Activated T-cell treated with anti-CD3 and anti-CD28 coated beads, Interleukin-2, amount 50 U/mL, for 4 hours (primary cell): ENCODE results near the gene BRIX1. TPM values are rescaled to one million over a fixed set of nuclear protein-coding genes. Genes with fewer than 3 reads are reported as not detected.

ENCODE experiments used
- ATAC-seq, 2 donors: fragments of 200-7000 bp; cut with Tn5 transposase; one replicate each; pipeline ENCODE4 v1.10.0; 2021
- DNase-seq: peaks from one replicate; pipeline ENCODE4 v3.0.0-alpha.2; 2020
- H3K27me3 Mint-ChIP-seq: one replicate; pipeline ENCODE4 v1.8.0; 2021; ENCODE audit warnings: low read depth, mixed read lengths
- H3K36me3 Mint-ChIP-seq: one replicate; pipeline ENCODE4 v1.8.0; 2022; ENCODE audit warnings: mixed read lengths; ENCODE audit not compliant: insufficient read depth
- H3K4me1 Mint-ChIP-seq: one replicate; pipeline ENCODE4 v1.8.0; 2021; ENCODE audit warnings: low read depth, mixed read lengths
- H3K4me3 Mint-ChIP-seq: one replicate; pipeline ENCODE4 v1.8.0; 2021; ENCODE audit warnings: mild to moderate bottlenecking, moderate library complexity, mixed read lengths
- H3K9me3 Mint-ChIP-seq: one replicate; pipeline ENCODE4 v1.8.0; 2021; ENCODE audit warnings: mixed read lengths
- total RNA-seq, 3 donors: library from RNA; stranded (reverse); gene quantifications; one replicate each; pipeline ENCODE4 v1.2.1, GENCODE V29; 2021

The BRIX1 gene, protein sequence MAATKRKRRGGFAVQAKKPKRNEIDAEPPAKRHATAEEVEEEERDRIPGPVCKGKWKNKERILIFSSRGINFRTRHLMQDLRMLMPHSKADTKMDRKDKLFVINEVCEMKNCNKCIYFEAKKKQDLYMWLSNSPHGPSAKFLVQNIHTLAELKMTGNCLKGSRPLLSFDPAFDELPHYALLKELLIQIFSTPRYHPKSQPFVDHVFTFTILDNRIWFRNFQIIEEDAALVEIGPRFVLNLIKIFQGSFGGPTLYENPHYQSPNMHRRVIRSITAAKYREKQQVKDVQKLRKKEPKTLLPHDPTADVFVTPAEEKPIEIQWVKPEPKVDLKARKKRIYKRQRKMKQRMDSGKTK
- 100 to 1,000 TPM; 134 to 152 (median 138) TPM for total RNA-seq

- H3K36me3 Mint-ChIP-seq = peaks cover 35% of the 10 kb centered on the region
- ATAC-seq = peak; percentile 98 to 99
- peak; percentile 89 for DNase-seq
- H3K27me3 Mint-ChIP-seq = no peaks in the 10 kb centered on the region
- no peaks in the 10 kb centered on the region for H3K9me3 Mint-ChIP-seq
- peaks cover 30% of the 10 kb centered on the region for H3K4me1 Mint-ChIP-seq
- no peak within 1 kb of the TSS for H3K4me3 Mint-ChIP-seq
These were observed at the start of gene BRIX1, which contains the start of gene RAD1 for GRCh38 chr5:34915139-34915855. TSS of gene BRIX1 (plus strand) at chr5:34915711. CDS start at chr5:34915739, 28 bp downstream. TSS of gene RAD1 (minus strand) at chr5:34915504. CDS start at chr5:34914892, 612 bp downstream.

DNA sequence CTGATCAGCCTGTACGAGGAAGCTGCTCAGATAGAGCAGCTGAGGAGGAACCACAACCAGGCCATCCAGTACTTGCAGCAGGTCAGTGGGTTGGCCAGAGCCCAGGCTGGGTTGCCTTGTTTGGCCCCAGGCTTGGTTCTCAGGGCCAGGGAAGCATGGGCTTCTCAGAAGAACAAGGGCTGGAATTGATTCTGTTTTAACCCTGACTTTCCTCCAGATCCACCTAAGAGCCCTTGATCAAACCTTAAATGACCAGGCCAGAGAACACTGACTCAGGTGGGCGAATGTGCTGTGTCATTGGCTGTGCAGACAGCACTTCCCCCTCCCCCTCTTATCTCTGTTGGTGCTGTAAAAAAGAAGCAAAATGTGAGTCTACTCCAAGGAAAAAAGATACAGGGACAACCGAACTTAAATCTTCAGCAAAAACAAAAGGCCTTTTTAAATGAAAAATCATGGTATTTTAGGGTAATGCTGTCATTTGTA is 48.5 kb upstream of the BRIX1 start:
- DNase-seq (no peak), ATAC-seq (no peak)
- no peaks in the 10 kb centered on the region for H3K36me3 Mint-ChIP-seq

DNA sequence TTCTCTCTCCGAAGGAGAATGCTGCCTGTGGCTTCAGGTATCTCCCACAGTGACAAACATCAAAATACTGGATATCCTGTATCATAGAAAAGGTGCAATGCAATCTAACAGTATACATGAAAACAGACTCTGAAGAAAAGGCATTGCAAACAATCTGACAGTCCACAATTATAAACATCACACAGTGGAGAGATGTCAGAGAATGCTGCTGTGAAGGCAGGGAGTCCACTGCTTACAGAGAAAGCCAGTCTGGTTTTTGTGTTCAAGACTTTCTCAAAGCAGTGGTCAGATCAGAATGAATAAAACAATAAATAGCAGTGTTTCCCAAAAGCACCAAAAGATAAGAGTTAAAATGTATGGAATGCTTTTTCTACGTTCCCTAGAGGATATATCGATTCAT is 47.9 kb upstream of the BRIX1 start:
- Mint-ChIP-seq H3K4me3 (no peak overlapping the region), H3K36me3 (no peaks in the 10 kb centered on the region), H3K9me3 (no peaks in the 10 kb centered on the region), H3K4me1 (no peaks in the 10 kb centered on the region), H3K27me3 (no peaks in the 10 kb centered on the region)
- ATAC-seq (no peak), DNase-seq (no peak)

More for the DNA sequence above, 48.5 kb upstream of the BRIX1 start:
- H3K4me3 Mint-ChIP-seq = no peak overlapping the region
- no peaks in the 10 kb centered on the region for H3K9me3 Mint-ChIP-seq
- no peaks in the 10 kb centered on the region for H3K27me3 Mint-ChIP-seq
- H3K4me1 Mint-ChIP-seq = no peaks in the 10 kb centered on the region

DNA sequence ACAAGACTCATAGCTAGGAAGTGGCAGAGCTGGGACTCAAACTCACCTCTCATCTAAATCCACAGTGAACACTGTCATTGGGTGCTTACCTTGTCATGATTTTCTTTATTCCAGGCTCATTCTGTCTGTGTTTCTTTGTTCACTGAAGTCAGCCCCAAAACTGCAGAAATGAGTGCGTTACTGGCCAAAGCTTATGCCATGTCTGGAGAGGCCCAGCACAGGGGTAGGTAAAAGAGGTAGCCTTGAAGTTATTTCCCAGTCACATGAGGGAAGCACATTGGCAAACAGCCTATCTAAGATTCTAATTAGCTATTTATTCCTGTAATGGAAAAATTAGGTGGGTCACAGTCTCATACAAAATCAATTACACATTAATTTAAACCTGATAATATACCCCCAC is 46.7 kb upstream of the BRIX1 start:
- H3K27me3 Mint-ChIP-seq = no peaks in the 10 kb centered on the region

GRCh38 chr5:34869256-34869655 is 46.3 kb upstream of the BRIX1 start:
- ATAC-seq (no peak), DNase-seq (no peak)
- peaks cover 2% of the 10 kb centered on the region for H3K27me3 Mint-ChIP-seq
- H3K4me1 Mint-ChIP-seq = no peaks in the 10 kb centered on the region
- H3K9me3 Mint-ChIP-seq = no peaks in the 10 kb centered on the region
- no peak overlapping the region for H3K4me3 Mint-ChIP-seq
- H3K36me3 Mint-ChIP-seq = no peaks in the 10 kb centered on the region

More for the DNA sequence above, 46.7 kb upstream of the BRIX1 start:
- H3K4me3 Mint-ChIP-seq = no peak overlapping the region
- DNase-seq (no peak), ATAC-seq (no peak)
- no peaks in the 10 kb centered on the region for H3K36me3 Mint-ChIP-seq
- no peaks in the 10 kb centered on the region for H3K9me3 Mint-ChIP-seq
- no peaks in the 10 kb centered on the region for H3K4me1 Mint-ChIP-seq

- Mint-ChIP-seq H3K4me1 (no peaks in the 10 kb centered on the region), H3K4me3 (no peak overlapping the region), H3K36me3 (no peaks in the 10 kb centered on the region), H3K27me3 (peaks cover 2% of the 10 kb centered on the region), H3K9me3 (peaks cover under 1% of the 10 kb centered on the region)
- no peak for DNase-seq
- ATAC-seq = no peak
These were observed 45.1 kb upstream of the BRIX1 start for GRCh38 chr5:34870382-34870781.

DNA sequence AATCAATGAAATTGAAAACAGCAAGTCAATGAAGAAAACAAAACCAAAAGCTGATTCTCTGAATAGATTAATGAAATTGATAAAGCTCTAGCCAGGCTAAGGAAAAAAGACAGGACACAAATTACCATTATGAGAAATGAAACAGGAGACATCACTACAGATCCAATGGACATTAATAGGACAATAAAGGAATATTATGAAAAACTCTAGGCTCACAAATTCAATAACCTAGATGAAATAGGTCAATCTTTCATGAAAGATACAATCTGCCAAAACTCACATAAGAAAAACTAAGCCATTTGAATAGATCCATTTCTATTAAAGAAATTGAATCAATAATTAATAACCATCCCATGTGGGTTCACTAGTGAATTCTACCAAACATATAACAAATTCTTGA is 39.2 kb upstream of the BRIX1 start:
- Mint-ChIP-seq H3K4me1 (no peaks in the 10 kb centered on the region), H3K4me3 (no peak overlapping the region), H3K27me3 (peaks cover 2% of the 10 kb centered on the region), H3K36me3 (no peaks in the 10 kb centered on the region), H3K9me3 (peaks cover 12% of the 10 kb centered on the region)
- ATAC-seq (no peak), DNase-seq (no peak)

DNA sequence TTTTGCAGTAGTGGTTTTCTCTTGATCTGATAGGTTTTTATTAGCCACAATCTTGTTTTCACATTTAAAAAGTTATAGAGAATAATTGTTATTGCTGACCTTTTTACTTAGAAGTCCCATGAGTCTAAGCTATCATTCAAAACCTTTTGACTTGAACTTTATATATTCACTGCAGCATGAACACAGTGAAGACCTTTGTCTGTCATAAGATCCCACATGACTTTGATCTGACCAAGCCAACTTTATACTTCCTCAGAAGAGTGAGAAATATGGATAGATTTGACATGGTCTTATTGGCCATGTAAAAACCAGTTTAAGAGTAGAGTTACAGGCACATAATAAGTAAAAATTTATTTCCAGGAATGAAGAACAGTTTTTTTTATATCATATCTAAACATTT is 34.3 kb upstream of the BRIX1 start:
- Mint-ChIP-seq H3K9me3 (peaks cover 3% of the 10 kb centered on the region), H3K4me3 (no peak overlapping the region), H3K36me3 (no peaks in the 10 kb centered on the region), H3K27me3 (peaks cover 2% of the 10 kb centered on the region), H3K4me1 (no peaks in the 10 kb centered on the region)
- DNase-seq (no peak), ATAC-seq (no peak)

DNA sequence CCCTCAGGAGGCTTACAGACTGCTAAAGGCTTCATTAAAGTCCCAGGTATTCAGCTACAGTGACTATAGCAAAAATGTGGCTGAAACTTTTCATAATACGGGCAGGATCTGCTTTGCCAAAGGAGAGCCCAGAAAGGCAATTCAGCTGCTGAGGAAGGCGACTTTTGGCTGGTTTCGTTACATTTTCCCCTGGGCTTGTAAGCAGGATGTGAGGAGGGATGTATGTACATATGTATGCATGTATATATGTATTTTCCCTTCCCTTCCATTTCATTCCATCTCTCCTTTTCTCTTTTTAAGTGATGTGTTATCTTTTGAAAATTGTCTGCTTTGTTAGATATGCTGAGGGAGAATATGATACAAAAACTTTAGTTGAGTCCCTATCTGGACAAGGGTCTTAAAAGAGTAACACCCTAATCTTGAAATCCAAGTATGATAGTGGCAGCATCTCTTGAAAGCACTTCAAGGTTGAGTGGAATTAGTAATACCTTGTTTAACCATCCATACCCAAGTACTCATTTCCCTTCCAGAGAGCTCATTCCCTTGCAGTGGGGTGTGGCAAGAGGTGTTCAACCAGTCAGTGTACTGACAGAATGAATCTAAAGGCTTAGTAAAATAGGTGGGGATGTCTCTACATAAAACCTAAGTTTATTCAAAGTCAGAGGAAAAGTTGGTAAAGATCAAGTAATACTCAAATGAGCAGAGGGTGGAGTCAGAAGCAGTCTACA is 29.0 kb upstream of the BRIX1 start:
- no peak for DNase-seq
- ATAC-seq = no peak

GRCh38 chr5:34889394-34889793 is 26.1 kb upstream of the BRIX1 start:
- ATAC-seq (no peak), DNase-seq (no peak)
- Mint-ChIP-seq H3K36me3 (no peaks in the 10 kb centered on the region), H3K4me3 (no peak overlapping the region), H3K27me3 (no peaks in the 10 kb centered on the region), H3K4me1 (no peaks in the 10 kb centered on the region), H3K9me3 (no peaks in the 10 kb centered on the region)

More for the DNA sequence above, 29.0 kb upstream of the BRIX1 start:
- Mint-ChIP-seq H3K4me1 (no peaks in the 10 kb centered on the region), H3K9me3 (no peaks in the 10 kb centered on the region), H3K27me3 (peaks cover 2% of the 10 kb centered on the region), H3K36me3 (no peaks in the 10 kb centered on the region), H3K4me3 (no peak overlapping the region)

GRCh38 chr5:34891981-34892380 is 23.5 kb upstream of the BRIX1 start:
- H3K27me3 Mint-ChIP-seq = no peaks in the 10 kb centered on the region
- H3K4me1 Mint-ChIP-seq = no peaks in the 10 kb centered on the region
- H3K9me3 Mint-ChIP-seq = no peaks in the 10 kb centered on the region
- H3K36me3 Mint-ChIP-seq = peaks cover 2% of the 10 kb centered on the region
- ATAC-seq (no peak), DNase-seq (no peak)
- H3K4me3 Mint-ChIP-seq = no peak overlapping the region

DNA sequence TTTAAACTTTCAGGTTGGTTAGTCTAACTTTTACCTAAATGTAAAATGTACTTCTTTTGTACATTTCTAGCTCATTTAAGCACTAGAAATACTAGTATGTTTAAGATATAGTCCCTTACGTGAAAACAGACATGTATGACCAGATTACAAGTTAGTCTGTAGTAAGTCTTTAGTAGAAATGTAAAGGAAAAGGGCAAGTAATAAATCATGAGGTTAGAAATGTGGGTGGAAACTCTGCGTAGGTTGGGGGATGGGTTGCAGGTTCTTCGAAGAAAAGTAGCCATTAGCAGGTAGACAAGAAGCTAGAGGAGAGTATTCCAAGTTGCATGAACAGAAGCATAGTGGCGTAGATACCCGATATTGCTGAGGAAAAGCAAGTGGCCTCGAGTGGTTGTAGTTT is 23.1 kb upstream of the BRIX1 start:
- Mint-ChIP-seq H3K36me3 (peaks cover 2% of the 10 kb centered on the region), H3K9me3 (no peaks in the 10 kb centered on the region), H3K4me3 (no peak overlapping the region), H3K27me3 (no peaks in the 10 kb centered on the region), H3K4me1 (no peaks in the 10 kb centered on the region)
- DNase-seq (no peak), ATAC-seq (no peak)

DNA sequence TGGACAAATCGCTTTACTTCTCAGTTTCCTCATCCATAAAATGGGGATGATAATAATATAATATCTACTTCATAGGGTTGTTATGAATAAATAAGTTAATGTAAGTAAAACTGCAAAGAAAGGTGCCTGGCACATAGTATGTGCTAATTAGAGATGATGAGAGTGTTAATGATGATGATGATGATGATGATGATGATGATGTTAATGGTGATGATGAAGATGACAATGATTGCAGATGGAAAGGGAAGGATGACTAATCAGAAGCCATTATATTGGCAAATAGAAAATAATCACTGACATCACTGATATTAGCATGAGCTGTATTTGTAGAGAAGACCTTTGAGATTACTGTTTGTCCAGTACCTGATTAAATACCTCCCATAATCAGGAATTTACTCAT is 20.8 kb upstream of the BRIX1 start:
- ATAC-seq = no peak
- H3K9me3 Mint-ChIP-seq = no peaks in the 10 kb centered on the region
- H3K36me3 Mint-ChIP-seq = peaks cover 2% of the 10 kb centered on the region
- no peak for DNase-seq
- H3K4me3 Mint-ChIP-seq = no peak overlapping the region
- H3K27me3 Mint-ChIP-seq = no peaks in the 10 kb centered on the region
- H3K4me1 Mint-ChIP-seq = no peaks in the 10 kb centered on the region

DNA sequence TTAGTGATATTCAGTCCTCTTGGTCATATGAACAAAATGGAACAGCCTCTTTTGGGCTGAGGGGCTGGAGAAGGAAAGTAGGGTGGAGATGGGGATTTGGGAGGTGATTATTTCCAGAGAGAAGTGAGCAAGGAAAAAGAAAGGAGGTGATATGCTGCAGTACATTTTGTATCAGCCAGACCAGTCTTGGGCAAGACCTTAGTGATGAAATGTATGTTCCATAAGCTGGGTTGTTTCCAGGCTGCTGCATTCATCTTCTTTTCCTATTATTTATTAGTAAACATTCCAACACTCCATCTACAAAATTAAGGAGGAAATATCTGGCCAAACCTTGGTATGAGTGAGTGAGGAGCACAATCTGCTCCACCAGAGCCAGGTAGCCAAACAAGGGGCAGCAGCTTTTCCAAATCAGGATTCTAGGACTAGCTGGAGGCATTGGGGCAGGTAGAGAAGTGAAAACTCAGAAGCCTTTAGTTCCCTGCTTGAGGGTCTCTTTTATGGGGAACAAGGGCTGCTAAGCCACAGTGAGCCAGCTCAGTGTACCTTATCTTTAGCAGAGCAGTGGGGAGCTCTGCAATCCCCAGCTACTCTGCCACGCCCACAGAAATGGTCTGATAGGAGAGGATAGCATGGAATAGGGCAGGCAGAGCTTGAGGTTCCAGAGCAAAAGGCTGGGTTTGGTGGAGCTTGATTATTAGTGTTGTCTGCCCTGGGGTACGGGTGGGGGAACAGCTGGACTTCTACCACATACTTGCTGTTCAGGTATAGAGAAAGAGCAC is 19.7 kb upstream of the BRIX1 start:
- ATAC-seq = no peak
- Mint-ChIP-seq H3K4me1 (no peaks in the 10 kb centered on the region), H3K4me3 (no peak overlapping the region), H3K9me3 (no peaks in the 10 kb centered on the region), H3K27me3 (no peaks in the 10 kb centered on the region), H3K36me3 (peaks cover 2% of the 10 kb centered on the region)
- DNase-seq = no peak
